ENCODE data around the gene MSMB.

- TF ChIP-seq CTCF (IDR thresholded peaks at IDR 0.05): no peak
- TF ChIP-seq POLR2A (IDR thresholded peaks at IDR 0.05): no peak
Measured at GRCh38 chr10:46040004-46040403, 6.1 kb downstream of the MSMB start.
